HK-2 (cell line): Measurements from ENCODE around the gene ALLC.
"Not testable (repeated sequence)": the region's sequence is repeated elsewhere in the genome, so short reads cannot be mapped to it uniquely, and the experiment has no call there.

Source experiments
- DNase-seq: peaks from one replicate; pipeline ENCODE4 v3.0.0-alpha.2; 2018; ENCODE audit not compliant: unreplicated experiment

The ALLC gene

GRCh38 chr2:3654531-3655225 is 3.3 kb upstream of the ALLC start:
- DNase-seq, result no peak

- DNase-seq, result no peak
Observed at GRCh38 chr2:3655871-3656761, 1.9 kb upstream of the ALLC start.

DNA sequence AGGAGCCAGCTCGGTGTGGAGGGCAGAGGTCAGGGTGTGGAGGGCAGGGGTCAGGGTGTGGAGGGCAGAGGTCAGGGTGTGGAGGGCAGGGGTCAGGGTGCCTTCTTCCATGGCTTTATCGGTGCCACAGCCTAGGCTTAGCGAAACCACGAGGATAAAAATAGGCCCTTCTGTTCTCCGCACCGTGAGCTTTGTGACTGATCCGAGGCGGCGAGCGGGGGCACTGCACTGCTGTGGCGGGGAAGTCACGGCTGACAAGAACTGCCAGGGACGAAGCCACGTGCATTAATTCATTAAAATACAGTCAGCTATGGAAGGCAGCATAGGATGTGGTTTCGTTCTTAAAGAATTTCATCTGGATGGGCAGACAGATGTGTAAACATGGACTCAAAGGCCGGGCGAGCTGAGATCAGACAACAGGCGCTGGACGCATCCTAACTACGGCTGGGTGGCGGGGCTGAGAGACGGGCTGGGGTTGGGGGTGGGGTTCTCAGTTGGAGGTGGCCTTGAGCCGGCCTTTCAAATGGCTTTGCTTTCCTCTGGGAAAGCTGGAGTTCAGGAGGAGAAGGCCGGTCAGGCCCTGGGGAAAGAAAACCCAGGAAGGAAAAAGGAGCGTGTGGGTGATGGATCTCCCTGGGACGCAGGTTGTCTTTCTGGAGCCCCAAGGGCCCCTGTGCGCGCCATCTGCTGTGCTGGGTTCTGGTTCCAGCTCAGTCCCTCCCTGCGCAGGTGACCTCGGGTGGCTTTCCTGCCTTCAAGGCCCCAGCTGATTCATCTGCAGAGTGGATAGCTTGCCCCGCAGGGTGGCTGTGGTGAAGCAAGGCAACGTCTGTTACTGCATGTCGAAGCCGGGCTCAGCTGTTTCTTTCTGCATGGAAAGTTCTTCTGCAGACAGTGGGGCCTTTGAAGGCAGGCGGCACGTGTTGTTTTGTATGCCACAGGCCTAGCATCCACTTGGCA is 958 bp upstream of the ALLC start:
- DNase-seq, result no peak

DNA sequence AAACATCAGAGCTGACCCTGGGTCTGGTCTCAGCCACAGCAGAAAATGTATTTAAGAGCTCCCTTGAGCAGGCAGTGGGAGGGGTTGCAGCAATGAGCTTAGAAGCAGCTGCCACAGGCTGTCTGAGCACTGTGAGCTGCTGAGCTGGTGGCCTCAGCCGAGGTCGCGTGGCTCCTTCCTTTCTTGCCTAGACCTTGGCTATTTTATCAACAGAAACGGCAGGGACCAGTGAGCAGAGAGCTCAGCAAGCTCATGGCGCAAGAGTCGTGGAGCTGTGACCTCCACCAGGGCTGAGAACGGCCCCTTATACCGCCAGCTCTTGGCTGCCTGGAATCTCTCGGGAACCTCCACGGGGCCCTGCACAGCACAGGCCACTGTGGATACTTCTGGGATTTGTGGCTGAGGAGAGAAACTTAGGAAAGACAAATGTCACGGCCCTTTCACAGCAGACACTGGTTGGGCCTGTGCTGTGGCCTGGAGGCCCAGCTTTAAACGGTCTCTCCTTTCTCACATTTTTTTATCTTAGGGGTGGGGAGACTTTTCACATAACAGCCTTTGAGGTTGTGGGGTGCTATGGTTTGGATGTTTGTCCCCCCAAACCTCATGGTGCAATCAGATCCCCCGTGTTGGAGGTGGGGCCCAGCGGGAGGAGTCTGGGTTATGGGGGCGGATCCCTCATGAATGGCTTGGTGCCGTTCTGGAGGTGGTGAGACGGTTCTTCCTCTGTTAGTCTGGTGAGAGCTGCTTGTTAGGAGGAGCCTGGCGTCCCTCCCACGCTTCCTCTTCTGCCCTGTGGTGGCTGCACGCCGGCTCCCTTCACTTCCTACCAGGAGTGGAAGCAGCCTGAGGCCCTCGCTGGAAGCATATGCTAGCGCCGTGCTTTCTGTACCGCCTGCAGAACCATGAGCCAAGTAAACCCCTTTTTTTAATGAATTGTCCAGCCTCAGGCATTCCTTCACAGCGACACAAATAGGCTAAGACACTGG is 1.7 kb downstream of the ALLC start:
- DNase-seq, result no peak

GRCh38 chr2:3660640-3661039 is 2.6 kb downstream of the ALLC start:
- not testable (repeated sequence) for DNase-seq

- no peak for DNase-seq
Observed at GRCh38 chr2:3661149-3661660, 3.2 kb downstream of the ALLC start.

- DNase-seq, result no peak
Observed at GRCh38 chr2:3662239-3662638, 4.2 kb downstream of the ALLC start.

- no peak for DNase-seq
Observed at GRCh38 chr2:3664118-3664517, 6.1 kb downstream of the ALLC start.

GRCh38 chr2:3664925-3665324 is 6.9 kb downstream of the ALLC start:
- no peak for DNase-seq

GRCh38 chr2:3665886-3666612 is 8.0 kb downstream of the ALLC start:
- no peak for DNase-seq

GRCh38 chr2:3666613-3666975 is 8.6 kb downstream of the ALLC start:
- no peak for DNase-seq

DNA sequence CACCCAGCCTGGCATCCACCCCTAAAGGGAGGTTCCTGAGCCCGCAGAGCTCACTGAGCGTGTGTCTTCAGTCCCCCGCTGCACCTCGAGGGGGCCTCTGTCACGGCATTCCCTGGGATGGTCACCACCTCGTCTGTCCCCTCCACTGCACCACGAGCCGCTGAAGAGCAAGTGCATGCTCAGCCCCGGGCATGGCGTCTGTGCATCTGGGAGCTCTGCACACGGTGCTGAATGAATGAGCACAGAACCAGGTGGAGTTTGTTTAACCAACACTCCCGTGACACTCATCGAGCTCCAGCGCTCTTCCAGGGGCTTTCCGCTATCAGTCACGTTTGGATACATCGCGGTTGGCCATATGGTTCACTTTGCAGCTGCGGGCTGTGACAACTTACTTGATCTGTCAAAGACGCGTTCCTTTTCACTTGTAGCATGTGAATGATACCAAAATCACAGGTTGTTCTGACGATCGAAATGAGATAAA is 9.2 kb downstream of the ALLC start:
- no peak for DNase-seq

GRCh38 chr2:3669656-3670055 is 11.7 kb downstream of the ALLC start:
- no peak for DNase-seq

DNA sequence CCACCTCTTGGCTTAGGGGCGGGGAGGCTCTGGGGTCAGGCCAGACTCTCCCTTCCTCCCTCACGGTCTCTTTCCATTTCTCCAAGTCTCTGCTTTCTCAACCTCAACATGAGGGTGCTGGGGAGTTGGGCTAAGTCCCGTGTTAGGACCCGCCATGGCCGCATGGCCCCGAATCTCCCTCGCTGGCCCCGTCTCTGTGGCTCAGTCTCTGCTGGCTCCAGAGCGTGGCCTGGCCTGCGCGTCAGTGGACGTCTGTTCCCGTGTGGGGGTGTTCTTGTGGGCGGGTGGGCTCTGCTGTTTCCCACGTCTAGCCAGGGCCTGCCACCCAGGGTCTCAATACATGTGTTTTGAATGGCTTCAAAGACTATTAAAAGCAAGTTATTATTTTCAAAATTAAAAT is 12.4 kb downstream of the ALLC start:
- DNase-seq, result no peak

GRCh38 chr2:3670941-3671340 is 12.9 kb downstream of the ALLC start:
- no peak for DNase-seq

- DNase-seq, result no peak
Observed at GRCh38 chr2:3672861-3673678, 15.1 kb downstream of the ALLC start.

DNA sequence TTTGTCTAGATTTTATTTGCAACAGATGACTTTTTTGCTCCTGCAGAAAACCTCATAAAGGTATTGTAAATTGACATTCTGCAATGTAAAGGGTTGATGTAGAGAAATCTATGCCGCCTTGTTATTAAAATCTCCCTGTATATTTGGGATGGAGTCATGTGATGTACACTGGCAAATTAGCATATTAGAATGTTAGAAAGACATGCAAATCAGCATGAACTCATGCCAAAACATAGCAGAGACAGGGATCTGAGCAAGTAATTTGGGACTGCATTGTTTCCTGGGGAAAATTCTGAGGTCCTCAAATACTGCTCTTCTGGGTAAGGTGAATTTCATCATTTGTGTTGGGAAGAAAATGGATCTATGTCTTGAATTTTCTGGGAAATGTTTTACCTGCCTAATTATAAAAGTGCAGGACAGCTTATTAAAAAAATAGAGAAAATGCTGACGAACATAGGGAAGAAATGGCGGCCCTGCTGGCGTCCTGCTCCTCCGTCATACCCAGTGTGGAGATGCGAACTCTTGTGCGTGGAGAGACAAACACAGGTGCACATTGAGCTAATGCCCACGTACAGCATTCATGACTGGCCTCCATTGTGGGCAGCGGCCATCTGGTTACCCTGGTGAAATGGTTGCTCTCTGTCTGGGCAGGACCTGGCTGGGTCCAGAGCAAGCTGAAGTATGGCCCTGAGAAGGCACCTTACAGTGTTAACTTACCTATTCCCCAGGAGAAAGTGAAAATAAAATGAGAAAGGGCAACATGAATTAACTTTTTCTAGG is 16.3 kb downstream of the ALLC start:
- no peak for DNase-seq

GRCh38 chr2:3675687-3676086 is 17.7 kb downstream of the ALLC start:
- no peak for DNase-seq
